Measurements from ENCODE around the gene HTR3E.

The HTR3E gene

GRCh38 chr3:184135149-184135910 lies 38.5 kb downstream of the HTR3E start, which contains the start of gene EIF2B5 (continued):
- TF ChIP-seq, protein P1, sequence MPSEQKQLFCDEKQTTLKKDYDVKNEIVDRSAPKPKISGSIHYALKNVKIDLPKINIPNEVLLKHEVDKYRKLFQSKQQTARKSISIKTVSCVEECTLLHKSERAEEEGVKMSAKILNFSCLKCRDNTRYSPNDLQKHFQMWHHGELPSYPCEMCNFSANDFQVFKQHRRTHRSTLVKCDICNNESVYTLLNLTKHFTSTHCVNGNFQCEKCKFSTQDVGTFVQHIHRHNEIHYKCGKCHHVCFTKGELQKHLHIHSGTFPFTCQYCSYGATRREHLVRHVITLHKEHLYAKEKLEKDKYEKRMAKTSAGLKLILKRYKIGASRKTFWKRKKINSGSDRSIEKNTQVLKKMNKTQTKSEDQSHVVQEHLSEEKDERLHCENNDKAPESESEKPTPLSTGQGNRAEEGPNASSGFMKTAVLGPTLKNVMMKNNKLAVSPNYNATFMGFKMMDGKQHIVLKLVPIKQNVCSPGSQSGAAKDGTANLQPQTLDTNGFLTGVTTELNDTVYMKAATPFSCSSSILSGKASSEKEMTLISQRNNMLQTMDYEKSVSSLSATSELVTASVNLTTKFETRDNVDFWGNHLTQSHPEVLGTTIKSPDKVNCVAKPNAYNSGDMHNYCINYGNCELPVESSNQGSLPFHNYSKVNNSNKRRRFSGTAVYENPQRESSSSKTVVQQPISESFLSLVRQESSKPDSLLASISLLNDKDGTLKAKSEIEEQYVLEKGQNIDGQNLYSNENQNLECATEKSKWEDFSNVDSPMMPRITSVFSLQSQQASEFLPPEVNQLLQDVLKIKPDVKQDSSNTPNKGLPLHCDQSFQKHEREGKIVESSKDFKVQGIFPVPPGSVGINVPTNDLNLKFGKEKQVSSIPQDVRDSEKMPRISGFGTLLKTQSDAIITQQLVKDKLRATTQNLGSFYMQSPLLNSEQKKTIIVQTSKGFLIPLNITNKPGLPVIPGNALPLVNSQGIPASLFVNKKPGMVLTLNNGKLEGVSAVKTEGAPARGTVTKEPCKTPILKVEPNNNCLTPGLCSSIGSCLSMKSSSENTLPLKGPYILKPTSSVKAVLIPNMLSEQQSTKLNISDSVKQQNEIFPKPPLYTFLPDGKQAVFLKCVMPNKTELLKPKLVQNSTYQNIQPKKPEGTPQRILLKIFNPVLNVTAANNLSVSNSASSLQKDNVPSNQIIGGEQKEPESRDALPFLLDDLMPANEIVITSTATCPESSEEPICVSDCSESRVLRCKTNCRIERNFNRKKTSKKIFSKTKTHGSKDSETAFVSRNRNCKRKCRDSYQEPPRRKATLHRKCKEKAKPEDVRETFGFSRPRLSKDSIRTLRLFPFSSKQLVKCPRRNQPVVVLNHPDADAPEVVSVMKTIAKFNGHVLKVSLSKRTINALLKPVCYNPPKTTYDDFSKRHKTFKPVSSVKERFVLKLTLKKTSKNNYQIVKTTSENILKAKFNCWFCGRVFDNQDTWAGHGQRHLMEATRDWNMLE (tag by site-specific recombination; conservative IDR thresholded peaks at IDR 0.05; ENCODE audit: low read depth), result 0 out of 2 replicates have a peak, but pooled peaks have one; percentile 30
- peak; percentile 80 for TF ChIP-seq ZNF366 (tag by site-specific recombination; conservative IDR thresholded peaks at IDR 0.05)
- no peak for TF ChIP-seq ZNF174 (tag by site-specific recombination; IDR thresholded peaks at IDR 0.05)
- TF ChIP-seq ZNF274 (IDR thresholded peaks at IDR 0.05; ENCODE audit: low read length), result no peak
- no peak for TF ChIP-seq ZNF274 (tag by site-specific recombination; IDR thresholded peaks at IDR 0.05; ENCODE audit: borderline replicate concordance)
- TF ChIP-seq ZFP69B (tag by site-specific recombination; IDR thresholded peaks at IDR 0.05), result 0 out of 2 replicates have a peak, but pooled peaks have one; percentile 21
- TF ChIP-seq SP7 (tag by site-specific recombination; IDR thresholded peaks at IDR 0.05), result peak; percentile 84
- no peak for TF ChIP-seq ZNF302 (tag by site-specific recombination; IDR thresholded peaks at IDR 0.05; ENCODE audit: low read depth)
- peak; percentile 37; the same call in 1 of the 2 replicates for TF ChIP-seq SP3 (tag by site-specific recombination; IDR thresholded peaks at IDR 0.05)
- TF ChIP-seq ZNF692 (tag by site-specific recombination; IDR thresholded peaks at IDR 0.05), result 0 out of 2 replicates have a peak, but pooled peaks have one; percentile 54
- TF ChIP-seq ZNF837 (tag by site-specific recombination; IDR thresholded peaks at IDR 0.05), result no peak
- TF ChIP-seq, protein P2, sequence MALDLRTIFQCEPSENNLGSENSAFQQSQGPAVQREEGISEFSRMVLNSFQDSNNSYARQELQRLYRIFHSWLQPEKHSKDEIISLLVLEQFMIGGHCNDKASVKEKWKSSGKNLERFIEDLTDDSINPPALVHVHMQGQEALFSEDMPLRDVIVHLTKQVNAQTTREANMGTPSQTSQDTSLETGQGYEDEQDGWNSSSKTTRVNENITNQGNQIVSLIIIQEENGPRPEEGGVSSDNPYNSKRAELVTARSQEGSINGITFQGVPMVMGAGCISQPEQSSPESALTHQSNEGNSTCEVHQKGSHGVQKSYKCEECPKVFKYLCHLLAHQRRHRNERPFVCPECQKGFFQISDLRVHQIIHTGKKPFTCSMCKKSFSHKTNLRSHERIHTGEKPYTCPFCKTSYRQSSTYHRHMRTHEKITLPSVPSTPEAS (tag by site-specific recombination; IDR thresholded peaks at IDR 0.05), result peak; percentile 55
- TF ChIP-seq SCRT1 (tag by site-specific recombination; IDR thresholded peaks at IDR 0.05; ENCODE audit: borderline replicate concordance), result no peak
- TF ChIP-seq IKZF3 (tag by site-specific recombination; IDR thresholded peaks at IDR 0.05), result peak; percentile 73
- no peak for TF ChIP-seq ZNF785 (tag by site-specific recombination; IDR thresholded peaks at IDR 0.05)
- peak; percentile 65; the same call in 1 of the 2 replicates for TF ChIP-seq ZNF394 (tag by site-specific recombination; IDR thresholded peaks at IDR 0.05; ENCODE audit: borderline replicate concordance)
- TF ChIP-seq, protein P3, sequence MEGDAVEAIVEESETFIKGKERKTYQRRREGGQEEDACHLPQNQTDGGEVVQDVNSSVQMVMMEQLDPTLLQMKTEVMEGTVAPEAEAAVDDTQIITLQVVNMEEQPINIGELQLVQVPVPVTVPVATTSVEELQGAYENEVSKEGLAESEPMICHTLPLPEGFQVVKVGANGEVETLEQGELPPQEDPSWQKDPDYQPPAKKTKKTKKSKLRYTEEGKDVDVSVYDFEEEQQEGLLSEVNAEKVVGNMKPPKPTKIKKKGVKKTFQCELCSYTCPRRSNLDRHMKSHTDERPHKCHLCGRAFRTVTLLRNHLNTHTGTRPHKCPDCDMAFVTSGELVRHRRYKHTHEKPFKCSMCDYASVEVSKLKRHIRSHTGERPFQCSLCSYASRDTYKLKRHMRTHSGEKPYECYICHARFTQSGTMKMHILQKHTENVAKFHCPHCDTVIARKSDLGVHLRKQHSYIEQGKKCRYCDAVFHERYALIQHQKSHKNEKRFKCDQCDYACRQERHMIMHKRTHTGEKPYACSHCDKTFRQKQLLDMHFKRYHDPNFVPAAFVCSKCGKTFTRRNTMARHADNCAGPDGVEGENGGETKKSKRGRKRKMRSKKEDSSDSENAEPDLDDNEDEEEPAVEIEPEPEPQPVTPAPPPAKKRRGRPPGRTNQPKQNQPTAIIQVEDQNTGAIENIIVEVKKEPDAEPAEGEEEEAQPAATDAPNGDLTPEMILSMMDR (tag by site-specific recombination; IDR thresholded peaks at IDR 0.05), result peak; percentile 83
- no peak for TF ChIP-seq PRDM6 (tag by site-specific recombination; IDR thresholded peaks at IDR 0.05)
- 0 out of 2 replicates have a peak, but pooled peaks have one; percentile 55 for TF ChIP-seq ZNF580 (tag by site-specific recombination; IDR thresholded peaks at IDR 0.05)
- peak; percentile 79 for TF ChIP-seq HIC1 (tag by site-specific recombination; IDR thresholded peaks at IDR 0.05)
- TF ChIP-seq, protein P4, sequence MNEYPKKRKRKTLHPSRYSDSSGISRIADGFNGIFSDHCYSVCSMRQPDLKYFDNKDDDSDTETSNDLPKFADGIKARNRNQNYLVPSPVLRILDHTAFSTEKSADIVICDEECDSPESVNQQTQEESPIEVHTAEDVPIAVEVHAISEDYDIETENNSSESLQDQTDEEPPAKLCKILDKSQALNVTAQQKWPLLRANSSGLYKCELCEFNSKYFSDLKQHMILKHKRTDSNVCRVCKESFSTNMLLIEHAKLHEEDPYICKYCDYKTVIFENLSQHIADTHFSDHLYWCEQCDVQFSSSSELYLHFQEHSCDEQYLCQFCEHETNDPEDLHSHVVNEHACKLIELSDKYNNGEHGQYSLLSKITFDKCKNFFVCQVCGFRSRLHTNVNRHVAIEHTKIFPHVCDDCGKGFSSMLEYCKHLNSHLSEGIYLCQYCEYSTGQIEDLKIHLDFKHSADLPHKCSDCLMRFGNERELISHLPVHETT (tag by site-specific recombination; IDR thresholded peaks at IDR 0.05), result 0 out of 2 replicates have a peak, but pooled peaks have one; percentile 37
- no peak for TF ChIP-seq ZNF571 (tag by site-specific recombination; IDR thresholded peaks at IDR 0.05)
- no peak for TF ChIP-seq ZBTB8A (tag by site-specific recombination; IDR thresholded peaks at IDR 0.05)

Measured in HEK293 (cell line).